Skin epidermis (tissue), 12 donors: ENCODE results near the gene IGF2BP1.
A peak's percentile ranks its signal among the peaks of the same experiment; 100 is the strongest.
"Not testable (repeated sequence)": the region's sequence is repeated elsewhere in the genome, so short reads cannot be mapped to it uniquely, and the experiment has no call there.

Experiments
- H3K27ac ChIP-seq, 21 experiments: fragments of 200-600 bp; sonication (generic) in 11 of 21; one replicate each; pipeline ENCODE4 v1.5.0; 2020; ENCODE audit warnings: mild to moderate bottlenecking in 3 of 21, inconsistent platforms in 2 of 21, moderate library complexity in 2 of 21
- H3K4me3 ChIP-seq, 7 experiments: fragments of 200-600 bp; sonication (generic) in 2 of 7; one replicate each; pipeline ENCODE4 v1.5.0; 2020; ENCODE audit warnings: inconsistent platforms in 2 of 7, mild to moderate bottlenecking in 2 of 7, moderate library complexity in 1 of 7

IGF2BP1 gene

DNA sequence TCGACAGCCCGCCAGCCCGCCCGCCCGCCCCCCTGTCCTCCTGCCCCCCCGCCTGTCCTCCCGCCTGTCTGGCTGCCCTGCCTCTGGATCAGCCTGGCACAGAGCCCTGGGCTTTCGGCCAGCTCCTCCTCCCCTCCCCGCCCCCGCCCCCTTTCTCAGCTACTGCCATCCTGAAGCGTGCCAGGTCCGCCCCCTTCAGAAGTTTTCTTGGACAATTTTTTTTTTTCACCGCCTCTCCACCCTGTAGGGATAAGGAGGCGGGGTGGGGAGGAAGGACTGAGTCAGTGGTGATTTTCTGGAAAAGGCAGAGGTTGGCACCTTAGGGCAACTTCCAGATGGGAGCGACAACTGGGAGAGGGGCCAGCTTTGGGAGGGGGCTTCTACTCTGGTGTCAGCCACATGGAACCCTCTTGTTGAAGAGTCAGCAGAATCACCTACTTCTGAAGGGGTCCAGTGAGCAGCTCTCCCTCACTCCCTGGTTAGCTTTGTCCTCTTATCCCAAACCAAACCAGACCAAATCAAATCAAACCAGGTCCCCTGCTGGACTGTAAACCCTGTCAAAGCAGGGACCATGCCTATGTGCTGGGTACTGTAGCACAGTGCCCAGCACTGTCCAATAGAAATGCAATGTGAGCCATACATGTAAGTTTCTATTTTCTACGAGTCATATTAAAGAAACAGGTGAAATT is 19.7 kb downstream of the IGF2BP1 start:
- Histone ChIP-seq H3K4me3 (no peak overlapping the region), H3K27ac (no peak overlapping the region)

DNA sequence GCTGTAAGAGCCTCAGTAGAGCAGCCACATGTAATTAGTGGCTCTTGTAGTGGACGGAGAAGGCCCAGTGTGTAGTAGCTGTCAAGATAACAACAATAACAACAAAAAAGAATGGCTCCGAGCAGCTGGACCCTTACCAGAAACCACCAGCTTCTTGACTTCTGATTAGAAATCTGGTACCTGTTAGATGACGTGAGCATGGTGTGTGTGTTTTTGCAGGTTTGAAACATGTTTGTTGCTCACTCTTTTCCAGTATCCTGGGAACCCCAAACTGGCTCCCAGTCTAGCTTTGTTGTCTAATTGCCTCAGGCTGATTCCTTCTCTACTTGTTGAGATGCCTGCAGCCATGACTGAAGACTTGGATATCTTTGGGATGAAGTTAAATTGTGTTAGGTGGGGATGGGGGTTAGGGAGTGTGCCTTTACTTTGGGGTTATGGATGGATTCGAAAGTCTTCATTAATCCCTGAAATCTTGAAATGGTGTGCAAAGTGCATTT is 21.0 kb downstream of the IGF2BP1 start:
- Histone ChIP-seq H3K4me3 (no peak overlapping the region), H3K27ac (no peak overlapping the region)

DNA sequence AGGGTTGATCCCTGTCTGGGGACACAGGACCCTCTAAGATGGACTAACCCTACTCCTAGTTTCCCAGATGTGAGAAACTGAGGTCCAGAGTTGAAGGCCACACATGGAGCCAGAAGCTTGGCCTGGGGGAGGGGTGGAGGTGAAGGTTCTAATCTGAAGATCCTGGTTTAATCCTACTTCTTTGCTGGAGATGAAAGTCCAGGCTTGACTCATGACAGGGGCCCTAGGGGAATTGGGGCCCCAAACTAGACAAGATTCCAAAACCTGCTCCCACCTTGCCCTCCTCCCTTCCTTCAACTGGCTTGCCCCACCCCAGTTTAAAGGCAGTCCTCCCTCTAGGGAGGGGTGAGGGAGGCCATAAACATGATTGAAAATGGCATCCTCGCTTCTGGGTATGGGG is 21.6 kb downstream of the IGF2BP1 start:
- Histone ChIP-seq H3K27ac (no peak overlapping the region), H3K4me3 (no peak overlapping the region)

DNA sequence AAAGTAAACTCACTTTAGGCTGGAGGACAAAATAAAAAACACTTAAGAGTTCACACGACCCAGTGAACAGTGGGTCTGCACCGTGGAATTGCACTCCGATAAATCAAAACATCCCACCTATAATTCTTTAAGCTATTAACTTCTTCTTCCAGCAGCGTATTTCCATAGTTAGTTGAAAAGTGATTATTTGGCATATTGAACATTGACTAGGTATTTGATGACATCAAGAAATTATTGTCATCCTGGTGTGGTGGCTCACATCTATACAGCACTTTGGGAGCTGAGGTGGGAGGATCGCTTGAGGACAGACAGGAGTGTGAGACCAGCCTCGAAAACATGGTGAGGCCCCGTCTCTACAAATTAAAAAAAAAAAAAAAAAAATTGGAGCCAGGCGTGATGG is 23.4 kb downstream of the IGF2BP1 start:
- no peak overlapping the region for H3K27ac ChIP-seq

GRCh38 chr17:49021095-49021767 is 24.0 kb downstream of the IGF2BP1 start:
- Histone ChIP-seq H3K4me3 (no peak overlapping the region), H3K27ac (no peak overlapping the region)

More for the DNA sequence above, 23.4 kb downstream of the IGF2BP1 start:
- no peak overlapping the region for H3K4me3 ChIP-seq

DNA sequence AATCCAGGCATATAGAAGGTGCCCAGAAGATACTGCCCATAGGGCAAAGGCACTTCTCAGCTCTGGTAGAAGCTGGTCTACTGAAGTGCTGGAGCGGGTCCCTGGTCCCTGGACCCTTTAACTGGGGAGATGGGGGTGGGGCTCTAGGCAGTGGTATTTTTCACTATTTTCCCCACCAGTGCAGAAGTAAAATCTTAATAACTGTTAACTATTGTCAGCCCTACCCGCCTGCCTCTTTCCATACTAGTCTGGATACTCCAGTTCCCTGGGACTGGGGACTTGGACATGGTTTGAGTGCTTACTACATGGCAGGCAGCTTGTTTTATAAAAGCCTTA is 24.6 kb downstream of the IGF2BP1 start:
- Histone ChIP-seq H3K27ac (no peak overlapping the region), H3K4me3 (no peak overlapping the region)

DNA sequence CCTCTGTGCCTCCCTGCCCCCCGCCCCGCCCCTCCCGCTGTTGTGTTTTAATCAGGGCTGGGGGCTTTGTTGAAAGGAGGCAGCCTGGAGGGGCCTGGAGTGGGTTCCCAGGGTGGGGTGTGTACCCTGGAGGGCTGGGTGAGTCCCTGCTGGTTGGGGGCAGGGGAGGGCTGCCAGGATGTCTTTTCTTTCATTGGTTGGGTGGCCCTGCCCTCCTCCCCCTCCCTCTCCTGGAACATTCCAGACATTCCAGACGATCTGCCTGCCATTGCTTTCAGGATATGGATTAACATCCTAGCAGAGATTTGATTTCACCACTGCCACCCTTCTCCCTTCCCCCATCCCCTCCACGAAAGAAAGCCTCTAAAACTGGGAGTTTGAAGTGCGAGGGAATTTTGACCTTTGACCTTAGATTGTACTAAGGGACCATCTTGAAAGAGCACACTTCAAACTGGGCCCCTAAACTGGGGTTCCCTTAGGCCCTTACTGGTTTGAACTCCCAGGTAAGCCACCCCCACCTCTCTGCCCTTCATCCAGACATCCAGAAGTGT is 25.3 kb downstream of the IGF2BP1 start:
- H3K27ac ChIP-seq: no peak overlapping the region
- H3K4me3 ChIP-seq: no peak overlapping the region

DNA sequence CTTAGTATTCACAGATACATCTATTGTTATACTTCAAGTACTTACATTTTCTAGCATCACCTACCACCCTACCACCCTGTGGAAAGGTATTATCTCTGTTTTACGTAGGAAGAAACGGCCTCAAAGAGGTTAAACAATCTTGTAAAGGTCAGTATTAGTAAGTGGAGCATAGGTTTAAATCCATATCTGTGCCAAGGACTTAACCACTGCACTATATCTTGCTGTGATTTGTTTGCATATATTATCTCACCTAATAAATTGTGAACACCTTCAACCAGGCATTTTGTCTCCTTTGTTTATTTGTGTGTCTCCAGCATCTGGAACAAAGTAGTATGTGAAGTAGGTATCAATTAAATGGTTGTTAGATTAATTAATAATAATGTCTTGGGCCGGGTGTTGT is 27.3 kb downstream of the IGF2BP1 start:
- no peak overlapping the region for H3K4me3 ChIP-seq

GRCh38 chr17:49026447-49026846 is 29.3 kb downstream of the IGF2BP1 start:
- not testable (repeated sequence) for H3K4me3 ChIP-seq, H3K27ac ChIP-seq

More for the DNA sequence above, 27.3 kb downstream of the IGF2BP1 start:
- no peak overlapping the region for H3K27ac ChIP-seq

DNA sequence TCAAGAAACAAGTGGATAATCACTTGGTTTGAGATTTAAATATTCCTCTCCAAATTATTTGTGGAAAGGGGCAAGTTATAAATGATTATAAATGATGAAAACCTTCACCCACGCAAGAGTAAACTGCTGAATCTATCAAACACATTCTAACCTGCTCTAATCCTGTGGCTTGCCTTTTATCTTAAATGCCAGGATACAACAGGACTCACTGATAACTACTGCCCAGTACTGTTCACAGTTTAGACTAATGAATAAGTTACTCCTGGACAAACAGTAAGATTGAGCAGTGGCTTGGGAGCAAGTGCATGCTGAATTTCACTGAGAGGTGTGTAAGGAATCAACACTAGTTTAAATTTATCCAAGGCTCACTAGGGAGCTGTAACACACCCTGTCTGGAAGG is 31.1 kb downstream of the IGF2BP1 start:
- Histone ChIP-seq H3K4me3 (no peak overlapping the region), H3K27ac (no peak overlapping the region)

- no peak overlapping the region for H3K4me3 ChIP-seq
- H3K27ac ChIP-seq: no peak overlapping the region
These were observed 32.6 kb downstream of the IGF2BP1 start for GRCh38 chr17:49029801-49030200.

GRCh38 chr17:49031965-49032928 is 35.1 kb downstream of the IGF2BP1 start:
- H3K27ac ChIP-seq: no peak overlapping the region
- H3K4me3 ChIP-seq: no peak overlapping the region

GRCh38 chr17:49035470-49036269 is 38.5 kb downstream of the IGF2BP1 start:
- peak overlapping the region in 2 of 7 experiments; percentile 4 to 9 for H3K4me3 ChIP-seq
- no peak overlapping the region for H3K27ac ChIP-seq

DNA sequence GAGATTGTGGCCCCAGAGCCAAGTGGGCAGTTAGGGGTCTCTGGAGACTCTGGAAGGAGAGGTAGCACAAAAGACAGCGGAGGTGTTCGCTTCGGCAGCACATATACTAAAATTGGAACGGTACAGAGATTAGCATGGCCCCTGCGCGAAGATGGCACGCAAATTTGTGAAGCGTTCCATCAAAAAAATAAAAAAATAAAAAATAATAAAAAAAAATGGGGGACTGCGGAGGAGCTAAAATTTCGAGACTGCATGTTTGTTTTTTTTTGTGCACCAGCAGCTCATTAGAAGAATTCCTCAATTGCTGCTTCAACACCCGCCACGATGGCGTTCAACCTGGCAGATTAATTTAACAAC is 39.1 kb downstream of the IGF2BP1 start:
- no peak overlapping the region for H3K27ac ChIP-seq
- H3K4me3 ChIP-seq: no peak overlapping the region

DNA sequence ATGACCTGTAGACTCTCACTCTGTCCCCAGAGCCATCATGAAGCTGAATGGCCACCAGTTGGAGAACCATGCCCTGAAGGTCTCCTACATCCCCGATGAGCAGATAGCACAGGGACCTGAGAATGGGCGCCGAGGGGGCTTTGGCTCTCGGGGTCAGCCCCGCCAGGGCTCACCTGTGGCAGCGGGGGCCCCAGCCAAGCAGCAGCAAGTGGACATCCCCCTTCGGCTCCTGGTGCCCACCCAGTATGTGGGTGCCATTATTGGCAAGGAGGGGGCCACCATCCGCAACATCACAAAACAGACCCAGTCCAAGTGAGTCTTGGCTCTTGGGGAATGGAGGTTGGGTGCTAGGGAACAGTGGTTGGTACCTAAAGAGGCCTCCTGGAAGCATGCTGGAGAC is 41.0 kb downstream of the IGF2BP1 start:
- H3K4me3 ChIP-seq: no peak overlapping the region
- no peak overlapping the region for H3K27ac ChIP-seq

DNA sequence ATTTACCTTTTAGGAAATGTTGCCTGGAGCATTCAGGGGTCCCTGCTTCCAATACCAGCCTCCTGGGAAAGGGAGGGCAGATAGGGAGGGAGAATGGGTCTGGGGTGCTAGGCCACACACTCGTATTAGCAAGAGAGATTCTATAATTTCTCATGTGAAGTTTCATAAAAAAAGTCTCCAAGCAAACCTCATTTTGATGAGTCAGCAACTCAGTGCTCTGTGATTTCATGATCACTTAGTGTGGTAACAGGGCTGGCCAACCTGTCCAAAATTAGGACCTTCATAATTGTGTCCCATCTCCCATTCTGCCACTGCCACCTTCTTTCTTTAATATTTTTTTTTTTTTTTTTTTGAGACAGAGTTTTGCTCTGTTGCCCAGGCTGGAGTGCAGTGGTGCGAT is 41.4 kb downstream of the IGF2BP1 start:
- Histone ChIP-seq H3K4me3 (no peak overlapping the region), H3K27ac (no peak overlapping the region)

- not testable (repeated sequence) for H3K4me3 ChIP-seq, H3K27ac ChIP-seq
These were observed 42.3 kb downstream of the IGF2BP1 start for GRCh38 chr17:49039518-49039917.

DNA sequence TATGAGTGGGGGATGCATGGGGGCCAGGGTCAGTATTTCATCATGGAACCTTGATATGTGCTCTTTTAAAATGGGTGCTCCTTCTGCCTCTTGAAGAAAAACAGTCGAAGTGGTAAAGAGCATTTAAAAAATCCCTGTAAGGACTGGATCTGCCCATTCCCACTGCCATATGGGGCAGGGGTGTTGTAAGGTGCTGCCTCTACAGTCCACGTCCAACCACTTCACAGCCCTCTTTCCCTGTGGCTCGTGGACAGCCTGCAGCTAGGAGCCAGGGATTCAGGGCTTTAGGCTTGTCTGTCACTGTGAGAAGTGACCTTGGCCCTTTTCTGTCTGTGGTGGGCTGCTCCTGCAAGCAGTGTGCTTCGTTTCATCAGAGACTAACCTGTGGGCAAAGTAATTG is 44.3 kb downstream of the IGF2BP1 start:
- H3K4me3 ChIP-seq: no peak overlapping the region
- H3K27ac ChIP-seq: no peak overlapping the region

GRCh38 chr17:49045376-49045775 is 48.2 kb downstream of the IGF2BP1 start:
- Histone ChIP-seq H3K27ac (no peak overlapping the region), H3K4me3 (no peak overlapping the region)
